Liver (tissue), 9 donors: ENCODE data around the gene SWAP70. TPM values are rescaled to one million over a fixed set of nuclear protein-coding genes. Genes with fewer than 3 reads are reported as not detected.

Experiments used
- DNase-seq: peaks from one replicate; pipeline ENCODE4 v3.0.0-alpha.2; 2017; ENCODE audit warnings: low spot score
- H3K27ac ChIP-seq, 2 donors: one replicate each; pipeline ENCODE4 v1.7.0; 2013; ENCODE audit warnings: inconsistent platforms in 2 of 2, low read length in 2 of 2, control low read depth in 1 of 2, low read depth in 1 of 2, mild to moderate bottlenecking in 1 of 2
- H3K27me3 ChIP-seq, 4 donors: one replicate each; pipeline versions ENCODE4 v1.6.1 to v1.7.0; 2013; ENCODE audit warnings: low read length in 3 of 4, inconsistent platforms in 1 of 4, mild to moderate bottlenecking in 1 of 4, moderate library complexity in 1 of 4; ENCODE audit not compliant: control insufficient read depth in 4 of 4, insufficient read depth in 4 of 4
- H3K36me3 ChIP-seq, 4 donors: one replicate each; pipeline versions ENCODE4 v1.6.1 to v1.7.0; 2013; ENCODE audit warnings: low read length in 3 of 4, mild to moderate bottlenecking in 3 of 4, low read depth in 1 of 4, moderate library complexity in 1 of 4; ENCODE audit not compliant: control insufficient read depth in 4 of 4, insufficient read depth in 3 of 4
- H3K4me1 ChIP-seq, 4 donors: one replicate each; pipeline versions ENCODE4 v1.6.1 to v1.7.0; 2013; ENCODE audit warnings: low read length in 3 of 4, mild to moderate bottlenecking in 3 of 4, moderate library complexity in 1 of 4; ENCODE audit not compliant: control insufficient read depth in 4 of 4, insufficient read depth in 4 of 4
- H3K4me3 ChIP-seq, 3 donors: one replicate each; pipeline versions ENCODE4 v1.6.1 to v1.7.0; 2013; ENCODE audit warnings: low read length in 3 of 3, control low read depth in 1 of 3, low read depth in 1 of 3, mild to moderate bottlenecking in 1 of 3
- H3K9ac ChIP-seq, 2 donors: one replicate each; pipeline ENCODE4 v1.7.0; 2013; ENCODE audit warnings: low read length in 2 of 2, mild to moderate bottlenecking in 2 of 2, moderate library complexity in 2 of 2, control low read depth in 1 of 2, low read depth in 1 of 2
- H3K9me3 ChIP-seq, 4 donors: one replicate each; pipeline versions ENCODE4 v1.6.1 to v1.7.0; 2013; ENCODE audit warnings: low read length in 3 of 4; ENCODE audit not compliant: control insufficient read depth in 4 of 4
- EGR1 ChIP-seq, 2 donors: IDR thresholded peaks; 2 replicates each; pipeline ENCODE4 v1.6.1; 2016 to 2018; ENCODE audit warnings: antibody characterized with exemption in 2 of 2, low read depth in 2 of 2
- FOXA1 ChIP-seq: IDR thresholded peaks from 2 replicates; pipeline ENCODE4 v1.6.1; 2016; ENCODE audit warnings: antibody characterized with exemption
- FOXA2 ChIP-seq: IDR thresholded peaks from 2 replicates; pipeline ENCODE4 v1.6.1; 2016; ENCODE audit warnings: antibody characterized with exemption
- HNF4A ChIP-seq, 2 donors: conservative IDR thresholded peaks; 2 replicates each; pipeline ENCODE4 v1.6.1; 2016; ENCODE audit warnings: antibody characterized with exemption in 2 of 2, mild to moderate bottlenecking in 2 of 2
- HNF4G ChIP-seq: IDR thresholded peaks from 2 replicates; pipeline ENCODE4 v1.6.1; 2016; ENCODE audit warnings: antibody characterized with exemption
- JUND ChIP-seq, 2 donors: IDR thresholded peaks; 2 replicates each; pipeline ENCODE4 v1.6.1; 2016; ENCODE audit warnings: antibody characterized with exemption in 2 of 2
- MAX ChIP-seq: IDR thresholded peaks from 2 replicates; pipeline ENCODE4 v1.6.1; 2016; ENCODE audit warnings: antibody characterized with exemption
- NR2F2 ChIP-seq: IDR thresholded peaks from 2 replicates; pipeline ENCODE4 v1.6.1; 2016; ENCODE audit warnings: antibody characterized with exemption
- REST ChIP-seq: IDR thresholded peaks from 2 replicates; pipeline ENCODE4 v1.6.1; 2016; ENCODE audit warnings: antibody characterized with exemption, mild to moderate bottlenecking
- RXRA ChIP-seq, 2 donors: IDR thresholded peaks; 2 replicates each; pipeline ENCODE4 v1.6.1; 2017 to 2018; ENCODE audit warnings: antibody characterized with exemption in 2 of 2, mild to moderate bottlenecking in 1 of 2
- SP1 ChIP-seq: IDR thresholded peaks from 2 replicates; pipeline ENCODE4 v1.6.1; 2018; ENCODE audit warnings: antibody characterized with exemption, mild to moderate bottlenecking
- TAF1 ChIP-seq: conservative IDR thresholded peaks from 2 replicates; pipeline ENCODE4 v1.6.1; 2016; ENCODE audit warnings: antibody characterized with exemption, mild to moderate bottlenecking
- YY1 ChIP-seq: IDR thresholded peaks from 2 replicates; pipeline ENCODE4 v1.6.1; 2016; ENCODE audit warnings: antibody characterized with exemption, mild to moderate bottlenecking
- WGBS: extraction: QIAGEN DNeasy Blood & Tissue Kit; methylation state at CpG from one replicate; pipeline ENCODE4 v1.1.7; 2013; 5-methylcytosine and 5-hydroxymethylcytosine counted together
- polyA plus RNA-seq, 2 donors: library from polyadenylated mRNA; stranded (reverse) in 1 of 2; unstranded in 1 of 2; fragments of 200-250 nt in 1 of 2; fragments of >200 nt in 1 of 2; fragmentation: Nextera tagmentation in 1 of 2; extraction: Ambion mirVana in 1 of 2; gene quantifications; one replicate each; pipeline versions ENCODE4 v1.2.1 to v1.2.3, GENCODE V29; 2013 to 2015
- total RNA-seq, 2 donors: library from RNA; depleted of rRNA; stranded (reverse); fragments of >200 nt; gene quantifications; one replicate each; pipeline ENCODE4 v1.2.3, GENCODE V29; 2014
- TF ChIP-seq, protein P1 (sequence below): fragments of 150-350 bp; IDR thresholded peaks from 2 replicates; pipeline ENCODE4 v1.5.1; 2017; ENCODE audit warnings: improper control_type of control experiment, low read depth, low read length; ENCODE audit not compliant: missing input control
- donor health status: healthy.
- donor health status: healthy.
- donor health status: healthy.
- donor health status: healthy.
- donor health status: healthy.

Gene SWAP70
- total and polyA plus RNA-seq, 4 donors, result 4.0 to 8.4 (median 5.8) TPM

DNA sequence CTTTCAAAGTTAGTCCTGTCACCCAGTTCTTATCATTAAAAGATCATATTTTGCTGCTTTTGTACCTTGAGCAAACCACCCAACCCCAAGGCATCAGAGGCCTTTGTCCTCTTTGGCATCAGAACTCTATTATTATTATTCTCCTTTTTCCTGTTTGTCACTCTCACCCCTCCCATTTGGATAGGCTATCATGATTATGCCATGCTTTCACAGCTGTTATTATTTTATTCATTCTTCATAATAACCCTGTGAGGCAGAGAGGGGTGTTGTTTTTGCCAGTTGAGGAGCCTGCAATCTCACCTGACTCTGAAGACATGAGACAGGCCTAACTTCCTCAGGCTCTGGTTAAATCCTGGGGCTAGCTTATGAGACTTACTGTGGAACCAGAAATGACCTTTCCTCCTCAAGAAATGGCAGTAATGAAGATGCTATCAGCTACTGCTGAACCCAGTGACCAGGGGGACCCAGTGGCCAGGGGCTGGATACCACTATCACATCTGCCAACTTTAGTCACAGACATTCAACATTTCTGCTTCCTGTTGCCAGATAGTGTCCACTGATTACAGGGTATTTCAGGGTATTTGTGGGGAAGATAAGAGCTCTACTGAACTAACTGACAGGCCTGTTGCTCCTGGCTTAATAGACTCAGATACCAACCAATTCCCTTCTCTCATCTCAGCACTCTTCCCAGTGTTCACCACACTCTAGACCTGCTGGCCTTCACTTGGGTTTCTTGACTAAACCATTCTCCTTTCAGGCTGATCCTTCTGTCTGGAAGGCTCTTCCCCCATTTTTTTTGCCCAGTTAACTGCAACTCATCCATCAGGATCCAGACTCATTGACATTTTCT lies 11.8 kb upstream of the SWAP70 start:
- TF ChIP-seq JUND (IDR thresholded peaks at IDR 0.05), result no peak
- no peak for TF ChIP-seq EGR1 (IDR thresholded peaks at IDR 0.05; ENCODE audit: low read depth in 2 of 2)
- TF ChIP-seq REST, result no peak
- TF ChIP-seq NR2F2, result no peak
- TF ChIP-seq HNF4G, result no peak
- TF ChIP-seq HNF4A (conservative IDR thresholded peaks at IDR 0.05), result no peak
- Histone ChIP-seq H3K4me3 (no peak overlapping the region), H3K9ac (no peak overlapping the region), H3K4me1 (no peaks in the 10 kb centered on the region), H3K36me3 (no peaks in the 10 kb centered on the region), H3K9me3 (no peaks in the 10 kb centered on the region), H3K27ac (no peak overlapping the region), H3K27me3 (no peaks in the 10 kb centered on the region)
- DNase-seq, result no peak

- Histone ChIP-seq H3K9me3 (no peaks in the 10 kb centered on the region), H3K27ac (no peak overlapping the region), H3K9ac (no peak overlapping the region), H3K4me1 (no peaks in the 10 kb centered on the region), H3K36me3 (no peaks in the 10 kb centered on the region), H3K27me3 (no peaks in the 10 kb centered on the region), H3K4me3 (no peak overlapping the region)
- no peak for DNase-seq
- 73% methylated on average over 2 of the region's 2 CpGs for WGBS
- no peak for TF ChIP-seq NR2F2
- TF ChIP-seq HNF4G, result no peak
- TF ChIP-seq, protein P1, sequence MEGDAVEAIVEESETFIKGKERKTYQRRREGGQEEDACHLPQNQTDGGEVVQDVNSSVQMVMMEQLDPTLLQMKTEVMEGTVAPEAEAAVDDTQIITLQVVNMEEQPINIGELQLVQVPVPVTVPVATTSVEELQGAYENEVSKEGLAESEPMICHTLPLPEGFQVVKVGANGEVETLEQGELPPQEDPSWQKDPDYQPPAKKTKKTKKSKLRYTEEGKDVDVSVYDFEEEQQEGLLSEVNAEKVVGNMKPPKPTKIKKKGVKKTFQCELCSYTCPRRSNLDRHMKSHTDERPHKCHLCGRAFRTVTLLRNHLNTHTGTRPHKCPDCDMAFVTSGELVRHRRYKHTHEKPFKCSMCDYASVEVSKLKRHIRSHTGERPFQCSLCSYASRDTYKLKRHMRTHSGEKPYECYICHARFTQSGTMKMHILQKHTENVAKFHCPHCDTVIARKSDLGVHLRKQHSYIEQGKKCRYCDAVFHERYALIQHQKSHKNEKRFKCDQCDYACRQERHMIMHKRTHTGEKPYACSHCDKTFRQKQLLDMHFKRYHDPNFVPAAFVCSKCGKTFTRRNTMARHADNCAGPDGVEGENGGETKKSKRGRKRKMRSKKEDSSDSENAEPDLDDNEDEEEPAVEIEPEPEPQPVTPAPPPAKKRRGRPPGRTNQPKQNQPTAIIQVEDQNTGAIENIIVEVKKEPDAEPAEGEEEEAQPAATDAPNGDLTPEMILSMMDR, result no peak
- no peak for TF ChIP-seq RXRA (IDR thresholded peaks at IDR 0.05)
- no peak for TF ChIP-seq TAF1
- TF ChIP-seq HNF4A (conservative IDR thresholded peaks at IDR 0.05), result no peak
- TF ChIP-seq EGR1 (IDR thresholded peaks at IDR 0.05; ENCODE audit: low read depth in 2 of 2), result no peak
Observed at GRCh38 chr11:9653871-9654270, 10.0 kb upstream of the SWAP70 start.

DNA sequence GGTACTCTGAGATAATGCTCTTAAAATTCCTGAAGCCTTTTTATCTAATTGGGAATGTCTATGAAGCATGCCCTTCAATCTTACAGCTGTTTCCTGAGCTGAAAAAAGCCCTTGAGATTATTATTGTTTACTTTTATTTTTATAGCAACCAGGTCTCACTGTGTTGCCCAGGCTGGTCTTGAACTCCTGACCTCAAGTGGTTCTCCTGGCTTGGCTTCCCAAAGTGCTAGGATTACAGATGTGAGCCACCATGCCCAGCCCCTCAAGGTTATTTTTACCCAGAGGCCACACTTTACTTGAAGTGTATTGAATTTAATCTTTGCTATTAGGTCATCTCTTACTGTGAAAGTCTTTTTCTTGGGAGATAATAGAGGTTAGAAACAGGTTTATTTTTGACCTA lies 7.0 kb upstream of the SWAP70 start:
- no peak overlapping the region for H3K27ac ChIP-seq
- no peak overlapping the region for H3K4me3 ChIP-seq
- no peaks in the 10 kb centered on the region for H3K9me3 ChIP-seq
- no peak overlapping the region for H3K9ac ChIP-seq
- H3K27me3 ChIP-seq, result no peaks in the 10 kb centered on the region
- no peaks in the 10 kb centered on the region for H3K36me3 ChIP-seq
- DNase-seq, result no peak
- H3K4me1 ChIP-seq, result no peaks in the 10 kb centered on the region
- TF ChIP-seq NR2F2, result no peak
- no peak for TF ChIP-seq YY1
- no peak for TF ChIP-seq FOXA1
- no peak for TF ChIP-seq FOXA2
- TF ChIP-seq MAX, result no peak
- TF ChIP-seq SP1, result no peak
- no peak for TF ChIP-seq RXRA (IDR thresholded peaks at IDR 0.05)
- TF ChIP-seq, protein P1, result no peak
- no peak for TF ChIP-seq REST
- TF ChIP-seq HNF4G, result no peak
